Stomach (tissue), 9 donors: Measurements from ENCODE around the gene KPNB1. TPM values are rescaled to one million over a fixed set of nuclear protein-coding genes. Genes with fewer than 3 reads are reported as not detected.

Experiments used
- DNase-seq, 2 donors: peaks; one replicate each; pipeline versions ENCODE4 v3.0.0 to v3.0.0-alpha.2; 2013 to 2019
- H3K27ac ChIP-seq, 5 donors: fragments of 200-600 bp in 4 of 5; sonication (generic) in 4 of 5; one replicate each; pipeline ENCODE4 v1.5.1; 2013 to 2019; ENCODE audit warnings: mild to moderate bottlenecking in 1 of 5, moderate library complexity in 1 of 5
- H3K27me3 ChIP-seq, 3 donors: fragments of 200-600 bp; sonication (generic); one replicate each; pipeline ENCODE4 v1.5.1; 2017 to 2019; ENCODE audit warnings: mixed run types in 1 of 3
- H3K36me3 ChIP-seq, 4 donors: fragments of 200-600 bp; sonication (generic); 1 replicate in 3 of 4; 2 replicates in 1 of 4; pipeline ENCODE4 v1.5.1; 2016 to 2019
- H3K4me1 ChIP-seq, 4 donors: fragments of 200-600 bp; sonication (generic); one replicate each; pipeline ENCODE4 v1.5.1; 2016 to 2019
- H3K4me3 ChIP-seq, 4 donors: fragments of 200-600 bp; sonication (generic) in 3 of 4; one replicate each; pipeline ENCODE4 v1.5.1; 2016 to 2019; ENCODE audit warnings: mild to moderate bottlenecking in 1 of 4
- H3K9me3 ChIP-seq, 4 donors: fragments of 200-600 bp; sonication (generic); one replicate each; pipeline ENCODE4 v1.5.1; 2016 to 2019
- EP300 ChIP-seq: sonication (generic); formaldehyde crosslinking; IDR thresholded peaks from one replicate; pipeline ENCODE4 v1.6.1; 2017; ENCODE audit warnings: antibody characterized with exemption
- POLR2A ChIP-seq, 4 donors: fragments of 450-650 bp; IDR thresholded peaks; one replicate each; pipeline ENCODE4 v1.6.1; 2016; ENCODE audit warnings: antibody characterized with exemption in 4 of 4, control low read depth in 2 of 4, mild to moderate bottlenecking in 1 of 4, moderate library complexity in 1 of 4
- POLR2AphosphoS5 ChIP-seq, 3 donors: sonication (generic); formaldehyde crosslinking; IDR thresholded peaks; one replicate each; pipeline ENCODE4 v1.6.1; 2016; ENCODE audit warnings: antibody characterized with exemption in 3 of 3
- WGBS, 5 donors: extraction: QIAGEN DNeasy Blood & Tissue Kit in 3 of 5; methylation state at CpG; one replicate each; pipeline versions ENCODE4 v1.1.5 to v1.1.7; 2013 to 2018; 5-methylcytosine and 5-hydroxymethylcytosine counted together
- intact Hi-C: fragments of 100-400 bp; cut with DNase I; formaldehyde crosslinking; loops from one replicate; pipeline ENCODE4 v1.15.1; 2023; ENCODE audit warnings: low total_unique reads
- polyA plus RNA-seq, 3 donors: library from polyadenylated mRNA; stranded (reverse); fragments of 200-250 nt; gene quantifications; one replicate each; pipeline ENCODE4 v1.2.3, GENCODE V29; 2013
- total RNA-seq, 5 donors: library from RNA; depleted of rRNA; stranded (reverse); fragments of >200 nt; gene quantifications; one replicate each; pipeline versions ENCODE4 v1.1.0 to v1.2.3, GENCODE V29; 2014 to 2016
- TF ChIP-seq, protein P1 (sequence below), 7 experiments: fragments of 450-650 bp in 4 of 7; fragments of 200-600 bp in 3 of 7; sonication (generic) in 3 of 7; IDR thresholded peaks; one replicate each; pipeline ENCODE4 v1.5.1; 2016 to 2019; ENCODE audit warnings: antibody characterized with exemption in 7 of 7, control low read depth in 2 of 7, mild to moderate bottlenecking in 1 of 7
- donor health status: healthy with polysubstance abuse.
- donor health status: Bipolar disorder and iron deficiency.
- donor health status: healthy.

KPNB1 gene
- total and polyA plus RNA-seq, 8 donors = 32.5 to 669 (median 155) TPM

DNA sequence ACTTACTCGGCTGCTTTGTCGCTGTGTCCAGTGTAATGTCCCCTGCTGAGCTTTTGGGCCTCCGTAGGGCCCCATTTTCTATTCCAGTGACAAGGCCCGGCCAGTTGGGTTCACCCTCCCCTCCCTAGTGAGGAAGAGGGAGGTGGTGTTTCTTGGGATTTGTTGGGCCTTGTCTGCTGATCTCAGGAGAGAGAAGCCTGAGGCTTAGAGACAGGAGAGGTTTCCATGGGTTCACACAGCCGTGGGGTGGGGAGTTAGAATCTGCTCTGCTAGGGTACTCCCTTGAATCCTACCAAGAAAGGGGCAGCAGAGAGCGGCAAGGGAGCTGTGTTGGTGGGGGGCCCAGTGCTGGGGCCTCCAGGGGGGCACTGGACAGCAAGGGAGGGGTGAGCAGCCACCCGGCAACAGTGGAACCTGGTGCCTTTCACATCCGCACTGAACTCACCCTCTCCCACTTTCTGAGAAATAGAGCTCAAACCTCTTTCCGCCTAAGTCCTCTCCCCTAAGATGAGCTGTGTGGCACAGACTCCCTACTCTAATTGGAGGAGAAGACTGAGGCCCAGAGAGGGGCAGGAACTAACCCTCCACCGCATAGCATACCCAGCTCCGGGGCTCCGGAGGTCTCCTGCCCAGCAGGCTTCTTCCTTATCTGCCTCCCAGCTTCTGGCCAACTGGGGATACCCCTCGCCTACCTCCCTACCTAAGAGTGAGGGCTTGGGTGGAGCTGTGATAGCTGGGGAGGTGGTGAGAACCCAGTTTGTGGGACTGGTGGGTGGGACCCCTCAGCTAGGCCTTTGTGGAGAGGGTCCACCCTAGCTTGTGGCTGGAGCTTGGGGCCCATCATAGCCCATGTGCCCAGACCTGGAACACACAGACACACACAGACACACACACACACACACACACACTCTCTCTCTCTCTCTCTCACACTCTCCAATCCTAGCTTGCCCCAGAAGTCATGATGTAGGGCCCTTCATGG, 51.0 kb downstream of the KPNB1 start:
- intact Hi-C loops = no loop called here
- Histone ChIP-seq H3K36me3 (peaks cover 9 to 50% (median 32%) of the 10 kb centered on the region in 4 donors), H3K27ac (no peak overlapping the region), H3K4me3 (no peak overlapping the region), H3K27me3 (no peaks in the 10 kb centered on the region), H3K4me1 (peaks cover 0 to 48% (median 17%) of the 10 kb centered on the region in 4 donors), H3K9me3 (no peaks in the 10 kb centered on the region)
- no peak for TF ChIP-seq POLR2AphosphoS5 (IDR thresholded peaks at IDR 0.05)
- TF ChIP-seq EP300 = no peak
- TF ChIP-seq POLR2A (IDR thresholded peaks at IDR 0.05) = no peak
- TF ChIP-seq, protein P1, sequence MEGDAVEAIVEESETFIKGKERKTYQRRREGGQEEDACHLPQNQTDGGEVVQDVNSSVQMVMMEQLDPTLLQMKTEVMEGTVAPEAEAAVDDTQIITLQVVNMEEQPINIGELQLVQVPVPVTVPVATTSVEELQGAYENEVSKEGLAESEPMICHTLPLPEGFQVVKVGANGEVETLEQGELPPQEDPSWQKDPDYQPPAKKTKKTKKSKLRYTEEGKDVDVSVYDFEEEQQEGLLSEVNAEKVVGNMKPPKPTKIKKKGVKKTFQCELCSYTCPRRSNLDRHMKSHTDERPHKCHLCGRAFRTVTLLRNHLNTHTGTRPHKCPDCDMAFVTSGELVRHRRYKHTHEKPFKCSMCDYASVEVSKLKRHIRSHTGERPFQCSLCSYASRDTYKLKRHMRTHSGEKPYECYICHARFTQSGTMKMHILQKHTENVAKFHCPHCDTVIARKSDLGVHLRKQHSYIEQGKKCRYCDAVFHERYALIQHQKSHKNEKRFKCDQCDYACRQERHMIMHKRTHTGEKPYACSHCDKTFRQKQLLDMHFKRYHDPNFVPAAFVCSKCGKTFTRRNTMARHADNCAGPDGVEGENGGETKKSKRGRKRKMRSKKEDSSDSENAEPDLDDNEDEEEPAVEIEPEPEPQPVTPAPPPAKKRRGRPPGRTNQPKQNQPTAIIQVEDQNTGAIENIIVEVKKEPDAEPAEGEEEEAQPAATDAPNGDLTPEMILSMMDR (IDR thresholded peaks at IDR 0.05) = no peak
- 81 to 91% (median 87%) methylated on average over 9 to 13 of the region's 13 CpGs for WGBS, 5 donors
- no peak for DNase-seq

DNA sequence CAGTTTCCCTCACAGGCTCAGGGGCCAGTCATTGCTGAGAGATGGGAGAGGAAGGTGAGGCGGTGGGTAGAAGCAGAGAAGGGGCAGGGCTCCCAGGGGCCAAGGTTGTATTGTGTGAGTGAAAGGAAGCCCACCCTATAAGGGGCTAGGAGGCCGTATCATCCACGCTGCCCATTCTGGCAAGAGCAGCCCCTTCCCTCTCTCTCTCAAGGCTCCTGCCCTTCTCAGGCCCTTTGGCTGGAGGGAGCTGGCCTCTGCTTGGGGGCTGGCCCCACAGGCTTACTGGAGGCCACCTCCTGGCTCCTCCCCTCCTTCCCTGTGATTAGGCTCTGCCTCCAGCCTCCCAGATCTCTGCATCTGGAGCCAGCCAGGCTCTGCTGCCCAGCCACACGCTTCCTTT, 51.9 kb downstream of the KPNB1 start:
- Histone ChIP-seq H3K36me3 (peaks cover 9 to 48% (median 32%) of the 10 kb centered on the region in 4 donors), H3K9me3 (no peaks in the 10 kb centered on the region), H3K27me3 (no peaks in the 10 kb centered on the region), H3K27ac (no peak overlapping the region), H3K4me3 (no peak overlapping the region), H3K4me1 (peaks cover 4 to 48% (median 16%) of the 10 kb centered on the region in 4 donors)
- no peak for TF ChIP-seq EP300
- TF ChIP-seq POLR2AphosphoS5 (IDR thresholded peaks at IDR 0.05) = no peak
- TF ChIP-seq POLR2A (IDR thresholded peaks at IDR 0.05) = no peak
- TF ChIP-seq, protein P1 (IDR thresholded peaks at IDR 0.05) = no peak
- WGBS, 5 donors = 81 to 97% (median 90%) methylated on average over 4 of the region's 4 CpGs
- intact Hi-C loops = no loop called here
- DNase-seq = peak in 1 of 2 donors; percentile 50

DNA sequence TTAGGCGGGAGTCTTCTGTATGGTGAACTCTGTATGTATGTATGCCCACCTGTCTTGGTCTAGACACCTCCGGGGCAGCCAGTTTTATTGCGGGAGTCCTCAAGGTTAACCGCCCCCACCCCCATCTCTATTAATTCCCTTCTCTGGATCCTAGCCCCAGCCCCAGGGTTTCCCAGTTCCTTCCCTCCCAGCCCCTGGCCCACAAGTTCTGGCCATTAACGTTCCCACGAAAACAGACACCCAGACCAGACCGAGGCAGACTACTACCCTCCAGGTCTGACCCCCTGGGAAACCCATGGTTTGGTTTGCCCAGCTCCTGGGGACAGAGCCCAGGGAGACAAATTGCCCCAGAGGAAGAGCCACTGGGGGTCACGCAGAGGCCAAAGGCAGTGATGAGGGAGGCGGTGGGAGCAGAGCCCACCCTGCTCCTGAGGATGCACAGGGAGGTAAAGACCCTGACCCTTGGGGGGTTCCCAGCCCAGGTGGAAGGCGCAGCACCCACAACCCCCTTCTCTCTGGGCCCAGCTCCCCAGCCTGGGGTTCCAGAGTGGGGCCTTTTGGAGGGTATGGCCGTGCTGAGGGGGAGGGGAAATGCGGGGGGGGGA, 52.8 kb downstream of the KPNB1 start:
- no peaks in the 10 kb centered on the region for H3K9me3 ChIP-seq
- H3K27me3 ChIP-seq = no peaks in the 10 kb centered on the region
- no peak for DNase-seq
- no peak for TF ChIP-seq POLR2A (IDR thresholded peaks at IDR 0.05)
- TF ChIP-seq, protein P1 (IDR thresholded peaks at IDR 0.05) = no peak
- intact Hi-C loops = no loop called here
- H3K36me3 ChIP-seq = peaks cover 9 to 39% (median 32%) of the 10 kb centered on the region in 4 donors
- no peak overlapping the region for H3K27ac ChIP-seq
- H3K4me1 ChIP-seq = peaks cover 9 to 49% (median 18%) of the 10 kb centered on the region in 4 donors
- no peak overlapping the region for H3K4me3 ChIP-seq
- 84 to 92% (median 89%) methylated on average over 12 of the region's 12 CpGs for WGBS, 5 donors

DNA sequence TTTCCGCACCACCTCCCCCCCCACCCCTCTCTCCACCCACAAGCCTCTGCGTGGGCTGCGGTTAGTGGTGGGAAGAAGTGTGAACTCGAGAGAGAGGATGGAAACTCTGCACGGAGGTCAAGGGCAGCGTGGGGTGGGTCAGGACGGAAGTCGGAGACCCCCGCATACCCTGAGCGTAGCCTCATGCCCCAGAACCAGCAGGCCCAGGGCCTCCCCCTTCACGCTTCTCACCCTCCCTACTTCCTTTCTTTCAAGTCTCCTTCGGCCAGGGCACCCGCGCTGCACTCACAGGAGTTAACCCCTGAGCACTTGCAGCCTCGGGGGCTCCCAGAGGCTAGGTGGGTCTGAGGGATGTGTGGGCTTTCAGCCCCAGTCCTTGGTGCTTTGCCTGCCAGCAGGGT, 53.5 kb downstream of the KPNB1 start:
- intact Hi-C loops = no loop called here
- WGBS, 5 donors = 53 to 79% (median 68%) methylated on average over 15 of the region's 15 CpGs
- Histone ChIP-seq H3K36me3 (peaks cover 9 to 36% (median 32%) of the 10 kb centered on the region in 4 donors), H3K9me3 (no peaks in the 10 kb centered on the region), H3K27me3 (no peaks in the 10 kb centered on the region), H3K27ac (no peak overlapping the region), H3K4me3 (no peak overlapping the region), H3K4me1 (peaks cover 14 to 56% (median 23%) of the 10 kb centered on the region in 4 donors)
- DNase-seq = no peak
- no peak for TF ChIP-seq POLR2A (IDR thresholded peaks at IDR 0.05)
- no peak for TF ChIP-seq EP300
- TF ChIP-seq, protein P1 (IDR thresholded peaks at IDR 0.05) = no peak
- TF ChIP-seq POLR2AphosphoS5 (IDR thresholded peaks at IDR 0.05) = no peak
